ENCODE data around the gene PIGS. TPM values are rescaled to one million over a fixed set of nuclear protein-coding genes. Genes with fewer than 3 reads are reported as not detected.

Gene PIGS
- total and polyA plus RNA-seq, 5 donors = 16.6 to 41.8 (median 40.1) TPM

DNA sequence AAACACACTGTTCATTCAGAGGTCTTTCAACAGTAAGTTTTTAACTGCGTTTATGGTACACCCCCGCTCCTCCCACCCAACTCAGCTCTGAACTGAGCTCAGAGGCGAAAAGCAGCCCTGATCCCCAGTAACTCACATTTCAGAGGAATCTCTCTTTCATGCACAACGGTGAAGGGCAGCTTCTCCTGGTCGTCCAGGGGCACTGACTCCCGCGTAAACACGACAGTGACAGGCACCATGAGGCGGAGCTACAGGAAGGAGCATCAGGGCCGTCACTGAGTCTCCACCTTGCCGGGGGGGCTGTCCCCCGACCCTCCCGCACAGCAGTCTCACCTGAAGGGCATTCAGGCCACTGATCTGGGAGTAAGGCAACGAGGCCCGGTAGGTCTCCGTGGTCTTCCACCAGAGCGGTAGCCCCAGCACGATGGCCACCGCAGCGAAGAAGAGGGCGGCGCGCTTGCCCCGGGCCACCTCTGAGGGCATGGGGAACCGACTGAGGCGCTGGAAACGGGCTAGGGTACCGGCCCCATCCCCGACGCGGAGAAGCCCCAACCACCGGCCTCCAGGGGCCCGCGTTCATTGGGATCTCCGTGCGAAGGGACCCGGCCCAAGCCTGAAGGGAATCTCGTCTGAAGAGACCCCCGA lies 486 bp downstream of the PIGS start:
- peak in 2 of 3 donors; percentile 55 to 59 for DNase-seq
- intact Hi-C loops (cut with DNase I) = no loop called here
- ATAC-seq = peak; percentile 9 to 21
- peak overlapping the region; percentile 9 for H3K27ac ChIP-seq (ENCODE audit: low read length)
- no peaks in the 10 kb centered on the region for H3K4me1 ChIP-seq (ENCODE audit: control insufficient read depth, insufficient read depth, low read length)
- under 1% methylated on average over 39 of the region's 39 CpGs for WGBS
- H3K9me3 ChIP-seq (ENCODE audit: control insufficient read depth, low read length) = no peaks in the 10 kb centered on the region
- no peaks in the 10 kb centered on the region for H3K27me3 ChIP-seq (ENCODE audit: control insufficient read depth, insufficient read depth)
- peak overlapping the region; percentile 68 for H3K4me3 ChIP-seq (ENCODE audit: low read length)

DNA sequence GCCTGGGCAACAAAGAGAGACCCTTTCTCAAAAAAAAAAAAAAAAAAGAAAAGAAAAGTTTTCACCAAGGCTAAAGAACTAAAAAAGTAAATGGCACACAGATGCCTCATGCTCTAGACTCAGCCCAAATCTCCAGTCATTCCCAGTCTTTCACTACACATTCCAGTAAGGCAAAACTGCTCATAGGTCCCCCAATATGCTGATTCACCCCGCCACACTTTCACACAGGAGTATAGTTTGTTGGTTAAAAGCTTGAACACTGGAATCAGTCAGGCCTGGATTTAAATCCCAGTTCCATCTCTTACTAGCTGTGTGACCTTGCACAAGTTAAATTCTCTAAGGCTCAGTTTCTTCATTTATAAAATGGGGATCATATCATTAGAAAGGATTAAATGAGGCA lies 1.9 kb downstream of the PIGS start:
- WGBS = 98% methylated on average over 1 of the region's 1 CpG
- Histone ChIP-seq H3K27ac (ENCODE audit: low read length) (no peak overlapping the region), H3K4me1 (ENCODE audit: control insufficient read depth, insufficient read depth, low read length) (no peaks in the 10 kb centered on the region), H3K27me3 (ENCODE audit: control insufficient read depth, insufficient read depth) (no peaks in the 10 kb centered on the region), H3K4me3 (ENCODE audit: low read length) (no peak overlapping the region), H3K9me3 (ENCODE audit: control insufficient read depth, low read length) (no peaks in the 10 kb centered on the region)
- ATAC-seq (no peak), DNase-seq (no peak)
- intact Hi-C loops (cut with DNase I) = no loop called here

DNA sequence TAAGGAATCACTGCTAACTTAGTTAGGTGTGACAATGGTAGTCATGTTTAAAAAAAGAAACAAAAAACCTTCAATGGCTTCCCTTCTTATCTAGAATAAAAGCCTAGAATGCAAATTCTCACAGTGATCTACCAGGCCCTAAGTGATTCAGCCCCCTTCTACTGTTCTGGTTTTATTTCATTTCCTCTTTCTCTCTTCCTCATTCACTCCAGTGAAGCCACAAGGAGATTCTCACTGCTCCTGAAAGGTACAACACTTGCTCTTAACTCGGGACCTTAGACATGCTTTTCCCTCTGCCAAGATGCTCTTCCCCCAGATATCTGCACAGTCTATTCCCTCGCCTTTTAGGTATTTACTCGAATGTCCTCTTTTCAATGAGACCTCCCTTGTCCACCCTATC lies 3.7 kb downstream of the PIGS start:
- Histone ChIP-seq H3K27ac (ENCODE audit: low read length) (no peak overlapping the region), H3K9me3 (ENCODE audit: control insufficient read depth, low read length) (no peaks in the 10 kb centered on the region), H3K4me1 (ENCODE audit: control insufficient read depth, insufficient read depth, low read length) (no peaks in the 10 kb centered on the region), H3K27me3 (ENCODE audit: control insufficient read depth, insufficient read depth) (no peaks in the 10 kb centered on the region), H3K4me3 (ENCODE audit: low read length) (no peak overlapping the region)
- no peak for DNase-seq
- intact Hi-C loops (cut with DNase I) = no loop called here
- WGBS = 77% methylated on average over 3 of the region's 3 CpGs
- ATAC-seq = no peak

DNA sequence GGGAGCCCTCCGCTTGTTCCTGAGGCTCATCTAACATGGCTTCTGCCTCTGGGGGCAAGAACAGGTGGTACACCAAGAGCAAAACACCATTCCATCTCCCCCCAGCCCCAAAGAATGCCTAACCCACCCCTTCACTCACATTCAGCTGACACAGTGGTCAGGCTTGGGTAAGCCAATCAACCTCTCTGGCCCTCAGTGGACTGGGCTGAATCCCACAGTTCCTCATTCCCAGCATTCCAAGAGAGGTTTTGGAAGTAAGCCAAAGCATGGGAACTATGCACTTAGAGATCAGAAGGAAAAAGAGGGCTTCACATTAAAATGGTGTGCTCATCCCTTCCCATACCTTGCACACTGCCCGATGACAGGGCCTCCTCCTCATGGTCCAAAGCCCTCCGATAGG lies 7.8 kb downstream of the PIGS start:
- WGBS = 69% methylated on average over 3 of the region's 3 CpGs
- Histone ChIP-seq H3K4me3 (ENCODE audit: low read length) (no peak overlapping the region), H3K27me3 (ENCODE audit: control insufficient read depth, insufficient read depth) (no peaks in the 10 kb centered on the region), H3K27ac (ENCODE audit: low read length) (no peak overlapping the region), H3K4me1 (ENCODE audit: control insufficient read depth, insufficient read depth, low read length) (no peaks in the 10 kb centered on the region), H3K9me3 (ENCODE audit: control insufficient read depth, low read length) (no peaks in the 10 kb centered on the region)
- ATAC-seq (peak; percentile 28 to 33), DNase-seq (no peak)
- intact Hi-C loops (cut with DNase I) = no loop called here

DNA sequence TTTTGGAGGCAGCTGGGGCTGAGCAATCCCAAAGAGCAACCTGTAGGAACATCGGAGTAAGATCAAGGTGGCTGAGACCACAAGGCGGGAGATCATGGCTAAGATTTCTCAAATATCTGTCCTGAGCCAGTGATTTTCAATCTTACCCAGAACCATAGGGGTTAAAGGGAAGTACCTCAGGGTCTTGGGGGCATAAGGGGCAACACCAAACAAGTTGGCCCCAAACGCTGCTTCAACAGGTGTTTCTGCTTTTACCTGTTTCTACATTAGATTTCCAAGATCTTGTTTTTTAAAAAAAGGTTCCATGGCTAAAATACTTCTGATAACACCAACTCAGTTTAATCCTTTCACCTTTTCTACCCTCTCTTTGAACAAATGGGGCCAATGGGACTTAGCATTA lies 16.3 kb downstream of the PIGS start:
- no peak for ATAC-seq
- no peak overlapping the region for H3K27ac ChIP-seq (ENCODE audit: low read length)
- H3K4me3 ChIP-seq (ENCODE audit: low read length) = no peak overlapping the region
- no peaks in the 10 kb centered on the region for H3K9me3 ChIP-seq (ENCODE audit: control insufficient read depth, low read length)
- DNase-seq = no peak
- intact Hi-C loops (cut with DNase I) = loop anchor here in 1 of 4 donors (5.0 kb wide), 1 partner anchor 48 kb away; the partner anchor contains the start of gene FOXN1
- WGBS = 96% methylated on average over 3 of the region's 3 CpGs
- no peaks in the 10 kb centered on the region for H3K27me3 ChIP-seq (ENCODE audit: control insufficient read depth, insufficient read depth)
- H3K4me1 ChIP-seq (ENCODE audit: control insufficient read depth, insufficient read depth, low read length) = peaks cover 7% of the 10 kb centered on the region

DNA sequence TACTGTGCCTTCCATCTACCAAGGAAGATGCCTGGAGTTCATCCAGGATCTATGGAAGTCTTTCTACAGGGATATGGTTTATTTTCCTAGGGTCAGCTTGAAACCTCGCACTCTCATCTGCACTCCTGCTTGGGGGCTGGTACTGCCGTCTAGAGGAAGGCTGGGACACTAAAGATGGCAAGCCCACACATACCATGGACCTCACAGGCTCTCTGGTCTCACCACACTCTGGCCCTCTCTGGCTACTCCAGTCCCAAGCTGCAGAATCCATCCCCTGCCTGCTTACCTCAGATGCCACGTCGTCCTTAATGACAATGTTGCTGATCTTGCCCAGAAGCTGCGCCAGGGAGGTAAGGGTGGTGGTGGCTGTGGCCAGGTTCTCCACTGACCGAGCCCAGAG lies 16.8 kb downstream of the PIGS start:
- Histone ChIP-seq H3K4me3 (ENCODE audit: low read length) (no peak overlapping the region), H3K27me3 (ENCODE audit: control insufficient read depth, insufficient read depth) (no peaks in the 10 kb centered on the region), H3K9me3 (ENCODE audit: control insufficient read depth, low read length) (no peaks in the 10 kb centered on the region), H3K4me1 (ENCODE audit: control insufficient read depth, insufficient read depth, low read length) (peaks cover 7% of the 10 kb centered on the region), H3K27ac (ENCODE audit: low read length) (no peak overlapping the region)
- DNase-seq (no peak), ATAC-seq (no peak)
- intact Hi-C loops (cut with DNase I) = loop anchor here in 1 of 4 donors (5.0 kb wide), 1 partner anchor 58 kb away; the partner anchor contains the start of gene RSKR
- 82% methylated on average over 6 of the region's 6 CpGs for WGBS

DNA sequence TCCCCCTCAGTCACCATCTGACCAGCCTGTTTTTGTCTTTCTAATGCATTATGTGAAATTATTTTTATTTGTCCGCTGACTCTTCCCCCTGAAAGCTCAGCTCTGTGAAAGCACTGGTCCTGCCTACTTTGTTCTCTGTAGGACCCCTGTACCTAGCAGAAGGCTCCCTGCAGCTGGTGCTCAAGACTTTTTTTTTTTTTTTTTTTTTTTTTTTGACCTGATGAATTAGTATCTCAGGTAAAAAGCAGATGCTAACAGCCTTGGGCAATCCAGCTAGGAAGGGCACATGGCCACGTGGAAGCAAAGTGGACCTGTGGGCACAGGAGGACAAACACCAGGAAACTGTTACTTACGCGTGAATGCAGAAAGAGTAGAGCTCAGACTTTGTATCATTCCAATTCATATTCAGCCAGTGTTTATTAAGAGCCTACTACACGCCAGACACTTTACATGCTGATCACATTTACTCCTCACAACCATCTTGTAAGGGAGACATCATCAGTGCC lies 18.3 kb downstream of the PIGS start:
- Histone ChIP-seq H3K4me3 (ENCODE audit: low read length) (peak overlapping the region; percentile 66), H3K27ac (ENCODE audit: low read length) (no peak overlapping the region), H3K9me3 (ENCODE audit: control insufficient read depth, low read length) (no peaks in the 10 kb centered on the region), H3K4me1 (ENCODE audit: control insufficient read depth, insufficient read depth, low read length) (peaks cover 7% of the 10 kb centered on the region), H3K27me3 (ENCODE audit: control insufficient read depth, insufficient read depth) (no peaks in the 10 kb centered on the region)
- no peak for ATAC-seq
- 94% methylated on average over 5 of the region's 5 CpGs for WGBS
- DNase-seq = no peak
- intact Hi-C loops (cut with DNase I) = loop anchor here in 1 of 4 donors (5.0 kb wide), 1 partner anchor 59 kb away; the partner anchor contains the start of gene RSKR

DNA sequence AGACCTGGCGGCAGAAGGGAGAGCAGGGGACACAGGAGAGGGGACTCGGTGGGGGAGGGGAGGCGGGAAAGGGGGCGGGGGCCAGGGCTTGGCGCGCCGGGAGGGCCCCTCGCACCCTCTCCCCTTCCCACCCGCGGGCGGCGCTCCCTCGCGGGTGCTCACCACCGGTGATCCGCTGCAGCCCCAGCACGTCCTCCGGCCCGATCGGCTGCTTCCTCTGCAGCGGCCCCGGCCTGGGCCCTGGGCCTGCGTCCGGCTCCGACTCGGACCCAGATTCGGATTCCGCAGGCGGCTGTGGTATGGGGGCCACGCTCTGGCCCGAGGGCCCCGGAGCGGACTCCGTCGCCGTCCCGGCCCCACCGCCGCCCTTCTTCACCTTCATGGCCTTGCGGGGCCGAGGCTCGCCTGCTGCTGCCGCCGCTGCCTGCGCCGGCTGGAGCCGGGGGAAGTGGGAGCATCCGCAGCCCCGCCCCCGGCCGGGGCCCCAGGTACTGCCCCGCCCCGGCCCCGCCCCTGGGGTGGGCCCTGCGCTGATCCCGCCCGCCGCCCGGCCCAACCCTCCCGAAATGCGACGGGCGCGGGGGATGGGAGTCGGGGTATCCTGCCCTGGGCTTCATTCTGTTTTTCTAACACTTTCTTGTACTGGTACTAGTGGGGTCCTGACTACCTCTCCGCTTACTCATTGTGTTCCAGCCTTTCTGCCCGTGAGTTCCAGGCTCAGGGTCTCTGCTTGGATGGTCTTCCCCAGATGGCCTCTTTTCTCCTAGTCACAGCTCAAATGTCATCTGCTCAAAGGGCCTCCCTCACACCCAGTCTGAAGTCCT lies 18.9 kb downstream of the PIGS start, which contains the start of gene UNC119:
UNC119 (minus strand) TSS at position 449 of the 824 bp plus-strand sequence; CDS start at position 382, 67 bp downstream.
- intact Hi-C loops (cut with DNase I) = loop anchor here in 1 of 4 donors (5.0 kb wide), 1 partner anchor 60 kb away; the partner anchor contains the start of gene RSKR
- H3K9me3 ChIP-seq (ENCODE audit: control insufficient read depth, low read length) = no peaks in the 10 kb centered on the region

DNA sequence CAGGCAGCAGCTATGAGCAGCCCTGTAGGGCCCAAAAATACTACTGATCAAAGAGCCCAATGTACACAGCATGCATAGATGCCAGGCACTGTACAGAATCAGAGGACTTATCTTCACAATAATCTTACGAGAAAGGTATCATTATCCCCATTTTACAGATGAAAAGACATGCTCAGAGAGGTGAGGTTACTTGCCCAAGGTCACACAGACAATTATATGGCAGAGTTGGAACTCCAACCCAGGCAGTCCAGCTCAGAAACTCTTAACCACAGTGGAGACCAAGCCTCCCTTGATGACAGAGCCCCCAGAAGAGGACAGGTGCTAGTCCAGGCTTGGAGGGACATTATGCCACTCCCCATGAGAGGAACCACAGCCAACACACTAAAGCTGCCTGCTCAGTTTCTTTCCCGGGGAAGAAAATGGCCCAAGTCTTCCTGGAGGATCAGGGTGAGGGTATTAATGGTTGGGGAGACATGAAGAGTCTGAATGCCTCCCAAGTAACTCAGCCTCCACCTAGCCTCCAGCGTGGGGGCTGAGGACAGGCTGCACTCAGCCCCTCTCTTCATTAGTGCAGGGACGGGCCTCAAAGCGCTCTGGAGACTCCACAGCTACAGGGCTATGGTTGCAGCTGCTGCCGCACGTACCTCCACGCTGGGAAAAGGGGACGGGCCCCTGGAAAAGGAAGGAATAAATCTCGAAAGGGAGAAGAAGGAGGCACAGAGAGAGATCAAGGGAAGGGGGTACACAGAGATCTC lies 19.7 kb downstream of the PIGS start:
- Histone ChIP-seq H3K27me3 (ENCODE audit: control insufficient read depth, insufficient read depth) (no peaks in the 10 kb centered on the region), H3K4me3 (ENCODE audit: low read length) (peak overlapping the region; percentile 66), H3K9me3 (ENCODE audit: control insufficient read depth, low read length) (no peaks in the 10 kb centered on the region), H3K27ac (ENCODE audit: low read length) (no peak overlapping the region), H3K4me1 (ENCODE audit: control insufficient read depth, insufficient read depth, low read length) (peaks cover 7% of the 10 kb centered on the region)
- 16% methylated on average over 10 of the region's 10 CpGs for WGBS
- no peak for DNase-seq
- intact Hi-C loops (cut with DNase I) = loop anchor here in 1 of 4 donors (5.0 kb wide), 1 partner anchor 61 kb away; the partner anchor contains the start of gene RSKR
- ATAC-seq = peak; percentile 7

More for the DNA sequence above, 18.9 kb downstream of the PIGS start, which contains the start of gene UNC119:
- ATAC-seq = peak; percentile 95 to 96
- H3K4me3 ChIP-seq (ENCODE audit: low read length) = peak within 1 kb of the TSS; percentile 66
- H3K4me1 ChIP-seq (ENCODE audit: control insufficient read depth, insufficient read depth, low read length) = peaks cover 7% of the 10 kb centered on the region
- H3K27ac ChIP-seq (ENCODE audit: low read length) = peak within 1 kb of the TSS; percentile 21
- no peaks in the 10 kb centered on the region for H3K27me3 ChIP-seq (ENCODE audit: control insufficient read depth, insufficient read depth)
- DNase-seq = peak; percentile 81 to 94 (median 92)
- WGBS = 1% methylated on average over 67 of the region's 67 CpGs

DNA sequence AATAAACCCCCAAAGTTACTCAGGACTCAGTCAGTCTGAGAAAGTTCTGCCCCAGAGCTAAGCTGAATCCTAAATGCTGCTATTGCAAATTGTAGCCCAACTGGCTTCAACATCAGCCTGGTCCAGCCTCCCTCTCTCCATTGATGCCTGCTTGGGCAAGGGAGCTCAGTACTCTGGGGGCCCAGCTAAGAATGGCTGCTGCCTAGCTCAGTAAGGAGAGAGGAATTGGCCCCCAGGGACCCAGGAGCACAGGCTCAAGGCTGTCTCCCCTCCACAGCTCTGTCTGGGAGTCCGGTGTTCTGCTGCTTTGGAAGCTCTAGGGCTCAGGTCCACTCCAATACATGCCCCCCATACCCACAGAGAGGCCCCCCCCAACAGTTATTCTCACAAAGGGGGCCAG lies 20.5 kb downstream of the PIGS start:
- ATAC-seq (no peak), DNase-seq (no peak)
- WGBS = 91% methylated on average over 1 of the region's 1 CpG
- H3K9me3 ChIP-seq (ENCODE audit: control insufficient read depth, low read length) = no peaks in the 10 kb centered on the region
- H3K4me1 ChIP-seq (ENCODE audit: control insufficient read depth, insufficient read depth, low read length) = peaks cover 7% of the 10 kb centered on the region
- H3K4me3 ChIP-seq (ENCODE audit: low read length) = no peak overlapping the region
- no peak overlapping the region for H3K27ac ChIP-seq (ENCODE audit: low read length)
- intact Hi-C loops (cut with DNase I) = loop anchor here in 1 of 4 donors (5.0 kb wide), 1 partner anchor 61 kb away; the partner anchor contains the start of gene RSKR
- no peaks in the 10 kb centered on the region for H3K27me3 ChIP-seq (ENCODE audit: control insufficient read depth, insufficient read depth)

All from right cardiac atrium (tissue), 5 donors.